NCI-H2196 (cell line): ENCODE results near the gene CCR7.

Source experiments
- DNase-seq: peaks from one replicate; lab custom pipeline; 2025; ENCODE audit not compliant: unreplicated experiment; lab: John Stamatoyannopoulos, UW

CCR7 gene

GRCh38 chr17:40564883-40565768 is at the start of gene CCR7:
Gene CCR7 (minus strand): TSS chr17:40565472. CDS start chr17:40565409, 63 bp downstream.
- DNase-seq: no peak

GRCh38 chr17:40614431-40615067 is 49.3 kb upstream of the CCR7 start:
- DNase-seq: no peak

- DNase-seq: no peak
Observed at GRCh38 chr17:40613467-40614154, 48.3 kb upstream of the CCR7 start.

GRCh38 chr17:40612599-40613244 is 47.5 kb upstream of the CCR7 start:
- no peak for DNase-seq

GRCh38 chr17:40611840-40612474 is 46.7 kb upstream of the CCR7 start:
- DNase-seq: no peak

GRCh38 chr17:40610359-40610758 is 45.1 kb upstream of the CCR7 start:
- DNase-seq: no peak

GRCh38 chr17:40608061-40608581 is 42.8 kb upstream of the CCR7 start:
- DNase-seq: no peak

- no peak for DNase-seq
Observed at GRCh38 chr17:40607641-40608040, 42.4 kb upstream of the CCR7 start.

GRCh38 chr17:40606548-40607353 is 41.5 kb upstream of the CCR7 start:
- no peak for DNase-seq

- DNase-seq: no peak
Observed at GRCh38 chr17:40605306-40605705, 40.0 kb upstream of the CCR7 start.

GRCh38 chr17:40604327-40605080 is 39.2 kb upstream of the CCR7 start:
- DNase-seq: no peak

- no peak for DNase-seq
Observed at GRCh38 chr17:40602445-40603443, 37.5 kb upstream of the CCR7 start.

GRCh38 chr17:40600486-40601046 is 35.3 kb upstream of the CCR7 start:
- no peak for DNase-seq

GRCh38 chr17:40599468-40599763 is 34.1 kb upstream of the CCR7 start:
- DNase-seq: no peak

GRCh38 chr17:40598619-40599467 is 33.6 kb upstream of the CCR7 start:
- no peak for DNase-seq

- no peak for DNase-seq
Observed at GRCh38 chr17:40598301-40598618, 33.0 kb upstream of the CCR7 start.
